ENCODE data around the gene LUZP1.

DNA sequence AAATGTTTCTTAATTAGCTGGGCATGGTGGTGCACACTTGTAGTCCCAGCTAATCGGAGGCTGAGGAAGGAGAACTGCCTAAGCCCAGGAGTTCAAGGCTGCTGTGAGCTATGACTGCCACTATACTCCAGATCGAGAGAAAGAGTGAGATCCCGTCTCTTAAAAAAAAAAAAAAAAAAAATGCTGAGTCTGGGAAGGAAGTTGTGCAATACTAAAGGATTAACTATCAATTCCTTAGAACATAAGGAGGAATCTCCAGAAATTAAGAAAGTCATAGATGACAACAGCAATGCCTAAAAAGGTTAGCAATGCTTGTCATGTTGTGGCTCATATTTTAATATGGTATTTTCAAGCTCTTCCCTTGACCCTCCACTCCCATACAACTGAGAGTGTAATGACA lies 5.3 kb downstream of the LUZP1 start:
- TF ChIP-seq, protein P1, sequence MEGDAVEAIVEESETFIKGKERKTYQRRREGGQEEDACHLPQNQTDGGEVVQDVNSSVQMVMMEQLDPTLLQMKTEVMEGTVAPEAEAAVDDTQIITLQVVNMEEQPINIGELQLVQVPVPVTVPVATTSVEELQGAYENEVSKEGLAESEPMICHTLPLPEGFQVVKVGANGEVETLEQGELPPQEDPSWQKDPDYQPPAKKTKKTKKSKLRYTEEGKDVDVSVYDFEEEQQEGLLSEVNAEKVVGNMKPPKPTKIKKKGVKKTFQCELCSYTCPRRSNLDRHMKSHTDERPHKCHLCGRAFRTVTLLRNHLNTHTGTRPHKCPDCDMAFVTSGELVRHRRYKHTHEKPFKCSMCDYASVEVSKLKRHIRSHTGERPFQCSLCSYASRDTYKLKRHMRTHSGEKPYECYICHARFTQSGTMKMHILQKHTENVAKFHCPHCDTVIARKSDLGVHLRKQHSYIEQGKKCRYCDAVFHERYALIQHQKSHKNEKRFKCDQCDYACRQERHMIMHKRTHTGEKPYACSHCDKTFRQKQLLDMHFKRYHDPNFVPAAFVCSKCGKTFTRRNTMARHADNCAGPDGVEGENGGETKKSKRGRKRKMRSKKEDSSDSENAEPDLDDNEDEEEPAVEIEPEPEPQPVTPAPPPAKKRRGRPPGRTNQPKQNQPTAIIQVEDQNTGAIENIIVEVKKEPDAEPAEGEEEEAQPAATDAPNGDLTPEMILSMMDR (IDR thresholded peaks at IDR 0.05), result no peak
- no peak for TF ChIP-seq POLR2AphosphoS5 (IDR thresholded peaks at IDR 0.05; ENCODE audit: low read depth, low read length)
- TF ChIP-seq TCF7L2 (IDR thresholded peaks at IDR 0.05; ENCODE audit: low read depth, low read length), result no peak
- TF ChIP-seq SIN3A (IDR thresholded peaks at IDR 0.05; ENCODE audit: borderline replicate concordance, insufficient read depth, low read depth, low read length), result no peak

All from Panc1 (cell line).